ENCODE data around the gene GALK1.
"Not testable (repeated sequence)": the region's sequence is repeated elsewhere in the genome, so short reads cannot be mapped to it uniquely, and the experiment has no call there.

DNA sequence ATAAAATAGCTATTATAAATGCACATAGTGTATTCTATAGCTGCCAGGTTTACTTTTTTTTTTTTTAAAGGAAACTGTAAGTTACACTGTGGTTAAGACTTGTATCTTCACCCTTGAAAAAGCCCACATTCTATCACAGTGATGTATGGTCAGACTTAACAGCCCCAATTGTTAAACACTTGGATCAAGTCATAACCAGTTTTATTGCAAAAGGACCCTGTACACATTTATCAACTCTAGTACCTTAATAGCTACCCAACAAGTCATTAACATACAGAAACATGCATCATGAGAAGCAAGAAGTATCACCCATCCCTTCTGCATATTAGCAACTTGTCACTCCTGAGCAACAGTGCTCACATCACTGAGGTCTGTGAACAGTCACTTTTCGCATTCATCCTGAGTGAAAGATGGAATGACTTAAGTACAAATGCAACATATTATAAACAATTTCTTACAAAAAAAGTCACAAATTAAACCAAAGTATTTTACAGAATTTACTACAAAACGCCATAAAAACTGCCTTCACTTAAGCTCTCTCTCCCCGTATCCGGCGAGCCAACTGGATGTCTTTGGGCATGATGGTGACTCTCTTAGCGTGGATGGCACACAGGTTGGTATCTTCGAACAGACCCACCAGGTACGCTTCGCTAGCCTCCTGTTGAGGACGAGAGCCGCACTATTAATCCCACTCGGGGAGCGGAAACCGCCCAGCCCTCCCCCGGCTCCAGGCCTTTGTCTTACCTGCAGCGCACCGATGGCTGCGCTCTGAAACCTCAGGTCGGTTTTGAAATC is 13.3 kb upstream of the GALK1 start:
- TF ChIP-seq ZNF70, ZFP3, ISL1 (CRISPR knock-in tag; IDR thresholded peaks at IDR 0.05): not testable (repeated sequence)

All from SK-N-SH treated with all-trans-retinoic acid at 6 μM for 48 hours (cell line).